ENCODE measurements around the gene NAP1L2. TPM values are rescaled to one million over a fixed set of nuclear protein-coding genes. Genes with fewer than 3 reads are reported as not detected.

Gene NAP1L2
- not detected for total RNA-seq (2021; ENCODE audit: unreplicated experiment)
- polyA plus RNA-seq (2012): not detected in 2 replicates
- Bru-seq, nascent RNA: not detected
- BruChase-seq, experiment 1, labeled RNA remaining after a 6-hour chase: not detected
- not detected for BruChase-seq, experiment 2, labeled RNA remaining after a 2-hour chase
- long read RNA-seq: 0 reads

GRCh38 chrX:73214426-73215094 lies at the start of gene NAP1L2:
NAP1L2 (minus strand) TSS chrX:73214851; CDS start chrX:73214492, 359 bp downstream.
- Histone ChIP-seq H2AFZ (ENCODE audit: low read depth, low read length, poor library complexity, severe bottlenecking) (no peak within 1 kb of the TSS), H3K9ac (ENCODE audit: low read length) (no peak within 1 kb of the TSS)
- POLR2A ChIA-PET: no interaction called here

More at GRCh38 chrX:73214426-73215094, at the start of gene NAP1L2:
- CTCF ChIA-PET: no interaction called here
- no peak for DNase-seq (ENCODE audit: low read depth, low spot score)
- TF ChIP-seq ZNF274 (IDR thresholded peaks at IDR 0.05; ENCODE audit: low read depth, low read length) (no peak), TCF7L2 (IDR thresholded peaks at IDR 0.05; ENCODE audit: borderline replicate concordance, extremely low read depth, insufficient read depth, insufficient read length) (no peak), REST (IDR thresholded peaks at IDR 0.05; ENCODE audit: low read depth) (no peak), RAD21 (IDR thresholded peaks at IDR 0.05; ENCODE audit: low read depth) (no peak), POLR2AphosphoS5 (IDR thresholded peaks at IDR 0.05; ENCODE audit: low read depth, low read length) (no peak), FOSL1 (IDR thresholded peaks at IDR 0.05; ENCODE audit: low read depth) (no peak), ATF3 (IDR thresholded peaks at IDR 0.05) (no peak), ZFX (IDR thresholded peaks at IDR 0.05) (no peak), SRF (IDR thresholded peaks at IDR 0.05; ENCODE audit: low read depth) (no peak), CEBPB (IDR thresholded peaks at IDR 0.05; ENCODE audit: low read depth) (no peak), EGR1 (IDR thresholded peaks at IDR 0.05; ENCODE audit: low read depth) (no peak), SIN3A (IDR thresholded peaks at IDR 0.05; ENCODE audit: low read depth) (no peak), ELF1 (IDR thresholded peaks at IDR 0.05; ENCODE audit: borderline replicate concordance, low read depth) (no peak), EZH2 (IDR thresholded peaks at IDR 0.05) (no peak), POLR2A (IDR thresholded peaks at IDR 0.05; ENCODE audit: borderline replicate concordance, extremely low read depth, insufficient read depth, insufficient read length) (no peak), SP1 (IDR thresholded peaks at IDR 0.05; ENCODE audit: low read depth) (no peak), ZBTB33 (IDR thresholded peaks at IDR 0.05; ENCODE audit: extremely low read depth, insufficient replicate concordance, low read length) (no peak), YY1 (IDR thresholded peaks at IDR 0.05; ENCODE audit: extremely low read depth, insufficient replicate concordance, low read depth, low read length) (no peak), JUND (IDR thresholded peaks at IDR 0.05) (no peak)
- TF ChIP-seq, protein P1, sequence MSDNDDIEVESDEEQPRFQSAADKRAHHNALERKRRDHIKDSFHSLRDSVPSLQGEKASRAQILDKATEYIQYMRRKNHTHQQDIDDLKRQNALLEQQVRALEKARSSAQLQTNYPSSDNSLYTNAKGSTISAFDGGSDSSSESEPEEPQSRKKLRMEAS (IDR thresholded peaks at IDR 0.05): no peak
- no peaks in the 10 kb centered on the region for H3K79me2 ChIP-seq (ENCODE audit: insufficient read depth, low read length)
- no peak within 1 kb of the TSS for H3K4me3 ChIP-seq (replicated peaks in 1 of 2; ENCODE audit: low read depth in 1 of 2, low read length in 2 of 2)
- no peaks in the 10 kb centered on the region for H4K20me1 ChIP-seq (ENCODE audit: insufficient read depth)
- no peaks in the 10 kb centered on the region for H3K36me3 ChIP-seq (ENCODE audit: control insufficient read depth in 1 of 2, insufficient read depth in 2 of 2, low read length in 2 of 2)
- H3K4me2 ChIP-seq (ENCODE audit: low read length): no peak within 1 kb of the TSS
- H3K27me3 ChIP-seq (ENCODE audit: insufficient read depth, low read length): no peaks in the 10 kb centered on the region
- no TSS peak for BruUV-seq (replicated peaks)
- ATAC-seq: no peak
- intact Hi-C loops (cut with micrococcal nuclease): no loop called here
- RAD21 ChIA-PET (ENCODE audit: low non-redundant PET in 1 of 2, low total read pairs in 2 of 2, uncharacterized antibody in 2 of 2, unreplicated experiment in 2 of 2): no interaction called here
- H3K4me1 ChIP-seq (ENCODE audit: control insufficient read depth in 1 of 2, insufficient read depth in 2 of 2, low read length in 2 of 2): no peaks in the 10 kb centered on the region
- no peak within 1 kb of the TSS for H3K27ac ChIP-seq (ENCODE audit: low read depth, low read length)
- H3K9me2 ChIP-seq (ENCODE audit: insufficient read depth): no peaks in the 10 kb centered on the region
- no peaks in the 10 kb centered on the region for H3K9me3 ChIP-seq (ENCODE audit: control insufficient read depth in 1 of 2, insufficient read depth in 1 of 2, low read depth in 1 of 2, low read length in 2 of 2)

Data from HCT116 (cell line).